Esophagus squamous epithelium (tissue), 4 donors: ENCODE data around the gene HEMGN.

Experiments used
- POLR2A ChIP-seq, 4 donors: fragments of 450-650 bp; IDR thresholded peaks; one replicate each; pipeline ENCODE4 v1.6.1; 2017; ENCODE audit warnings: antibody characterized with exemption in 4 of 4, mild to moderate bottlenecking in 4 of 4, moderate library complexity in 3 of 4
- TF ChIP-seq, protein P1 (sequence below), 6 experiments: fragments of 450-650 bp in 4 of 6; fragments of 200-600 bp in 2 of 6; sonication (generic) in 2 of 6; IDR thresholded peaks; one replicate each; pipeline ENCODE4 v1.5.1; 2016 to 2019; ENCODE audit warnings: antibody characterized with exemption in 6 of 6, mild to moderate bottlenecking in 4 of 6, moderate library complexity in 4 of 6

GRCh38 chr9:97966493-97966892, 28.5 kb upstream of the HEMGN start:
- TF ChIP-seq, protein P1, sequence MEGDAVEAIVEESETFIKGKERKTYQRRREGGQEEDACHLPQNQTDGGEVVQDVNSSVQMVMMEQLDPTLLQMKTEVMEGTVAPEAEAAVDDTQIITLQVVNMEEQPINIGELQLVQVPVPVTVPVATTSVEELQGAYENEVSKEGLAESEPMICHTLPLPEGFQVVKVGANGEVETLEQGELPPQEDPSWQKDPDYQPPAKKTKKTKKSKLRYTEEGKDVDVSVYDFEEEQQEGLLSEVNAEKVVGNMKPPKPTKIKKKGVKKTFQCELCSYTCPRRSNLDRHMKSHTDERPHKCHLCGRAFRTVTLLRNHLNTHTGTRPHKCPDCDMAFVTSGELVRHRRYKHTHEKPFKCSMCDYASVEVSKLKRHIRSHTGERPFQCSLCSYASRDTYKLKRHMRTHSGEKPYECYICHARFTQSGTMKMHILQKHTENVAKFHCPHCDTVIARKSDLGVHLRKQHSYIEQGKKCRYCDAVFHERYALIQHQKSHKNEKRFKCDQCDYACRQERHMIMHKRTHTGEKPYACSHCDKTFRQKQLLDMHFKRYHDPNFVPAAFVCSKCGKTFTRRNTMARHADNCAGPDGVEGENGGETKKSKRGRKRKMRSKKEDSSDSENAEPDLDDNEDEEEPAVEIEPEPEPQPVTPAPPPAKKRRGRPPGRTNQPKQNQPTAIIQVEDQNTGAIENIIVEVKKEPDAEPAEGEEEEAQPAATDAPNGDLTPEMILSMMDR (IDR thresholded peaks at IDR 0.05) = no peak
- no peak for TF ChIP-seq POLR2A (IDR thresholded peaks at IDR 0.05)
